AG04450 (cell line): ENCODE data around the gene C4orf36. TPM values are rescaled to one million over a fixed set of nuclear protein-coding genes. Genes with fewer than 3 reads are reported as not detected.

Source experiments
- CTCF ChIA-PET: fragments of 300-600, 350-600 bp; formaldehyde crosslinking; extraction: SDS; loops from one replicate; lab custom pipeline; 2022; ENCODE audit warnings: antibody characterized with exemption, inconsistent platforms; lab: Charles Lee
- POLR2A ChIA-PET: fragments of 350-600 bp; formaldehyde crosslinking; extraction: SDS; loops from one replicate; lab custom pipeline; 2021; ENCODE audit warnings: antibody characterized with exemption, inconsistent platforms; lab: Yijun Ruan, JAX
- DNase-seq: peaks from one replicate; pipeline ENCODE4 v3.0.0-alpha.2; 2011; ENCODE audit warnings: low read depth, low spot score
- H3K27ac ChIP-seq: one replicate; pipeline ENCODE4 v1.5.1; 2012; ENCODE audit warnings: low read depth, low read length, control low read depth
- H3K27me3 ChIP-seq: one replicate; pipeline ENCODE4 v1.6.0; 2012; ENCODE audit warnings: low read length; ENCODE audit not compliant: control insufficient read depth, insufficient read depth
- H3K4me3 ChIP-seq: 2 replicates; pipeline ENCODE4 v1.5.1; 2011; ENCODE audit warnings: mild to moderate bottlenecking, low read depth, low read length, control low read depth
- H3K9me3 ChIP-seq: 2 replicates; pipeline ENCODE4 v1.5.1; 2012; ENCODE audit warnings: low read length; ENCODE audit not compliant: control insufficient read depth, insufficient read depth
- polyA plus RNA-seq: library from polyadenylated mRNA; depleted of rRNA; stranded (reverse); fragments of >200 nt; gene quantifications from 2 replicates; pipeline ENCODE4 v1.2.3, GENCODE V29; 2011
- TF ChIP-seq, protein P1 (sequence below): IDR thresholded peaks from 2 replicates; pipeline ENCODE4 v1.5.1; 2011; ENCODE audit warnings: low read depth, low read length, control low read depth, inconsistent platforms

The C4orf36 gene
- polyA plus RNA-seq, 1 experiment = 1.2 TPM

GRCh38 chr4:86894455-86894854, 2.2 kb upstream of the C4orf36 start:
- H3K27ac ChIP-seq = no peak overlapping the region
- POLR2A ChIA-PET = no interaction called here
- TF ChIP-seq, protein P1, sequence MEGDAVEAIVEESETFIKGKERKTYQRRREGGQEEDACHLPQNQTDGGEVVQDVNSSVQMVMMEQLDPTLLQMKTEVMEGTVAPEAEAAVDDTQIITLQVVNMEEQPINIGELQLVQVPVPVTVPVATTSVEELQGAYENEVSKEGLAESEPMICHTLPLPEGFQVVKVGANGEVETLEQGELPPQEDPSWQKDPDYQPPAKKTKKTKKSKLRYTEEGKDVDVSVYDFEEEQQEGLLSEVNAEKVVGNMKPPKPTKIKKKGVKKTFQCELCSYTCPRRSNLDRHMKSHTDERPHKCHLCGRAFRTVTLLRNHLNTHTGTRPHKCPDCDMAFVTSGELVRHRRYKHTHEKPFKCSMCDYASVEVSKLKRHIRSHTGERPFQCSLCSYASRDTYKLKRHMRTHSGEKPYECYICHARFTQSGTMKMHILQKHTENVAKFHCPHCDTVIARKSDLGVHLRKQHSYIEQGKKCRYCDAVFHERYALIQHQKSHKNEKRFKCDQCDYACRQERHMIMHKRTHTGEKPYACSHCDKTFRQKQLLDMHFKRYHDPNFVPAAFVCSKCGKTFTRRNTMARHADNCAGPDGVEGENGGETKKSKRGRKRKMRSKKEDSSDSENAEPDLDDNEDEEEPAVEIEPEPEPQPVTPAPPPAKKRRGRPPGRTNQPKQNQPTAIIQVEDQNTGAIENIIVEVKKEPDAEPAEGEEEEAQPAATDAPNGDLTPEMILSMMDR = no peak
- H3K9me3 ChIP-seq = no peaks in the 10 kb centered on the region; the same call in 1 of the 2 replicates
- DNase-seq = no peak
- CTCF ChIA-PET = interaction anchor here (0.7 to 3.6 kb wide), 3 partner anchors 372 to 397 kb away, joined by 3 to 125 read pairs (median 9); no protein-coding TSS in a partner anchor
- H3K4me3 ChIP-seq = no peak overlapping the region
- H3K27me3 ChIP-seq = no peaks in the 10 kb centered on the region

DNA sequence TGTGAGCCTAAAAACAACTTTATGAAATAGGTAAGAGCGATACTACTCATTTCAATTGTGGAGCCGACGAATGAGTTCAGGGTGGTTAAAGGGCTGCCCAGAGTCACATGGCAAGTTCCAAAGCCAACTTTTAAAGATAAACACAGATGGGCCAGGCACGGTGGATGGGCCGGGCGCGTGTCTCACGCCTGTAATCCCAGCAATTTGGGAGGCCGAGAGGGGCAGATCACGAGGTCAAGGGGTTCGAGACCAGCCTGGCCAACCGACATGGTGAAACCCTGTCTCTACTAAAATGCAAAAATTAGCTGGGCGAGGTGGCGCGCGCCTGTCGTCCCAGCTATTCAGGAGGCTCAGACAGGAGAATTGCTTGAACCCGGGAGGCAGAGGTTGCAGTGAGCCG, 914 bp upstream of the C4orf36 start:
- Histone ChIP-seq H3K27ac (no peak overlapping the region), H3K9me3 (no peaks in the 10 kb centered on the region; the same call in 1 of the 2 replicates), H3K4me3 (no peak overlapping the region), H3K27me3 (no peaks in the 10 kb centered on the region)
- TF ChIP-seq, protein P1 = no peak
- DNase-seq = no peak
- ChIA-PET POLR2A (no interaction called here), CTCF (interaction anchor here (0.7 to 3.6 kb wide), 3 partner anchors 23 to 396 kb away, joined by 4 to 125 read pairs (median 4); no protein-coding TSS in a partner anchor)

DNA sequence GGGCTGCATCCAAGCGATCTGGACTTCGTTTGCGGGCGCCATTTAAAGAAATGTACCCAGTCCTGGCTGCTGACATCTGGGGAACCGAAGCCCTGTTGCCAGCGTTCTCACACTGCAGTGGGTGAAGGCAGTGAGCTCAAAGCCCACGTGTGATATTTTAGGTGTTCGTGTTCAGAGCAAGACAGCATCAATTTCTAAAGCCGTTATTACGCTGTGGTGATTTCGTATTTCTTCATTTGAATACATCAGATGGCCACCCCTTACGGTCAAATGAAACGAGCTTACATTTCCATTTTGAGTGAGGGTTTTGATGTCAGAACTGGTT, 376 bp upstream of the C4orf36 start:
- CTCF ChIA-PET = interaction anchor here (1.1 to 3.6 kb wide), 2 partner anchors 30 to 395 kb away, joined by 4 to 125 read pairs; no protein-coding TSS in a partner anchor
- DNase-seq = no peak
- H3K9me3 ChIP-seq = no peaks in the 10 kb centered on the region; the same call in 1 of the 2 replicates
- POLR2A ChIA-PET = no interaction called here
- peak overlapping the region; percentile 65 for H3K4me3 ChIP-seq
- no peaks in the 10 kb centered on the region for H3K27me3 ChIP-seq
- no peak overlapping the region for H3K27ac ChIP-seq
- TF ChIP-seq, protein P1 = no peak

- TF ChIP-seq, protein P1 = no peak
- Histone ChIP-seq H3K4me3 (no peak overlapping the region), H3K27me3 (no peaks in the 10 kb centered on the region), H3K27ac (no peak overlapping the region), H3K9me3 (no peaks in the 10 kb centered on the region; the same call in 1 of the 2 replicates)
- ChIA-PET POLR2A (no interaction called here), CTCF (interaction anchor here (1.7 to 1.9 kb wide), 2 partner anchors 392 to 393 kb away, joined by 4 read pairs; no protein-coding TSS in a partner anchor)
- DNase-seq = no peak
Observed at GRCh38 chr4:86890790-86891189, 1.4 kb downstream of the C4orf36 start.

GRCh38 chr4:86879641-86880040, 12.6 kb downstream of the C4orf36 start:
- no peaks in the 10 kb centered on the region for H3K27me3 ChIP-seq
- no peak overlapping the region for H3K27ac ChIP-seq
- H3K9me3 ChIP-seq = peaks cover 17% of the 10 kb centered on the region
- POLR2A ChIA-PET = no interaction called here
- no peak for DNase-seq
- CTCF ChIA-PET = no interaction called here
- H3K4me3 ChIP-seq = no peak overlapping the region
- TF ChIP-seq, protein P1 = no peak
